ENCODE results near the gene ETV6. TPM values are rescaled to one million over a fixed set of nuclear protein-coding genes. Genes with fewer than 3 reads are reported as not detected.

Gene ETV6
- total RNA-seq, 1 experiment from 2014 or later, result 14.1 TPM

DNA sequence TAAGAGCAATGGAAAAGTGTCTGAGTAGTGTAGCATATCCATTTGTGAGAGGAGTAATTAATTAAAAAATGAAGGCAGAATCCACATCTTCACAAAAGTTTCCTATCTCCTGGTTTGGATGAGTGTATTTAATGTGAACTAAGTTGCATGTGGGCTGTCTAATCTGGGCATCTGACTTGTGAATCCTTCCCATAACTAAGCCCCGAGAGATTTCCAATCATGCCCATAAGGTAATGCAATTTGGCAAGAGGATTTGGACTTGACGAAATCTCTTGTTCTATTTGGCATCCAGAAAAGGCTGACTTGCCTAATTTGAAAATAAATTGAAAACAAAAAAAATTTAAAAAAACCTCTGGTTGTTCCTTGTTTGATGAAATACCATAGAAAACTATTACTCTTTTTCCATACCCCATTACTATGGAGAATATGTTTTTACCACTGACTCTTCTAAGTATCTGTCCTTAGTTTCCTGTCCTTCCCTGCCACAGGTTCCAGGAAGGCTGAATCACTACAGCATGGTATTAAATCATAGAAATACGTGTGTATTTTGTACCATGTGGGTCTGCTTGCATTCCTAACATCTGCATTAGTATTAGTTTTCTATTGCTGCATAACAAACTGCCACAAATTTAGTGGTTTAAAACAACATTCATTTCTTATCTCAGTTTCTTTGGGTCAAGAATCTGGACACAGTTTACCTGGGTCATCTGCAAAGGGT lies 48.4 kb downstream of the ETV6 start (continued):
- TF ChIP-seq EGR1 (IDR thresholded peaks at IDR 0.05; ENCODE audit: low read depth), result no peak
- TF ChIP-seq EZH2phosphoT487 (IDR thresholded peaks at IDR 0.05; ENCODE audit: borderline replicate concordance), result no peak
- TF ChIP-seq, protein P1, sequence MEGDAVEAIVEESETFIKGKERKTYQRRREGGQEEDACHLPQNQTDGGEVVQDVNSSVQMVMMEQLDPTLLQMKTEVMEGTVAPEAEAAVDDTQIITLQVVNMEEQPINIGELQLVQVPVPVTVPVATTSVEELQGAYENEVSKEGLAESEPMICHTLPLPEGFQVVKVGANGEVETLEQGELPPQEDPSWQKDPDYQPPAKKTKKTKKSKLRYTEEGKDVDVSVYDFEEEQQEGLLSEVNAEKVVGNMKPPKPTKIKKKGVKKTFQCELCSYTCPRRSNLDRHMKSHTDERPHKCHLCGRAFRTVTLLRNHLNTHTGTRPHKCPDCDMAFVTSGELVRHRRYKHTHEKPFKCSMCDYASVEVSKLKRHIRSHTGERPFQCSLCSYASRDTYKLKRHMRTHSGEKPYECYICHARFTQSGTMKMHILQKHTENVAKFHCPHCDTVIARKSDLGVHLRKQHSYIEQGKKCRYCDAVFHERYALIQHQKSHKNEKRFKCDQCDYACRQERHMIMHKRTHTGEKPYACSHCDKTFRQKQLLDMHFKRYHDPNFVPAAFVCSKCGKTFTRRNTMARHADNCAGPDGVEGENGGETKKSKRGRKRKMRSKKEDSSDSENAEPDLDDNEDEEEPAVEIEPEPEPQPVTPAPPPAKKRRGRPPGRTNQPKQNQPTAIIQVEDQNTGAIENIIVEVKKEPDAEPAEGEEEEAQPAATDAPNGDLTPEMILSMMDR (IDR thresholded peaks at IDR 0.05 in 2 of 3, conservative IDR thresholded peaks at IDR 0.05 in 1 of 3; ENCODE audit: borderline replicate concordance in 1 of 3, insufficient read depth in 1 of 3, low read depth in 2 of 3, low read length in 2 of 3), result no peak
- no peak for TF ChIP-seq SP1 (IDR thresholded peaks at IDR 0.05; ENCODE audit: low read depth)

DNA sequence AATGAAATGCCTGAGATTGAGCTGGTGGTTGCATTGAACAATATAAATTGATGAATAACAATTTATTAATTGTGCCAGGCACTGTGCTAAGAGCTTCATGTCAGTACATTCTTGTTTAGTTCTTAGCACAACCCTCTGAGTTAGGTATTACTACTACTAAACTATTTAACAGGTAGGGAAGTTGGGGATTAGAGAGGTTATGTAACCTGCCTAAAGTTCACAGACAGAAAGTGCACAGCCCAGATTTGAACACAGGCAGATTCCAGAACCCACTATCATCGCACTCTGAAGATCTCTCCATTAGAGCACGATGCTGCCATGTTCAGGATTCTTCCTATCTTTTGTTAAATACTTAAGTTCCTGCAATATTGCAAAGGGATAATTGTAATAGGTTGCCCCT lies 49.3 kb downstream of the ETV6 start:
- intact Hi-C loops (cut with micrococcal nuclease), result no loop called here
- no peak for DNase-seq (ENCODE audit: low read depth, low spot score)
- BruUV-seq (replicated peaks), result no TSS peak
- no peaks in the 10 kb centered on the region for H4K20me1 ChIP-seq (ENCODE audit: insufficient read depth)
- H3K9ac ChIP-seq (ENCODE audit: low read length), result no peak overlapping the region
- no peaks in the 10 kb centered on the region for H3K36me3 ChIP-seq (ENCODE audit: control insufficient read depth in 1 of 2, insufficient read depth in 2 of 2, low read length in 2 of 2)
- no peaks in the 10 kb centered on the region for H3K4me1 ChIP-seq (ENCODE audit: control insufficient read depth in 1 of 2, insufficient read depth in 2 of 2, low read length in 2 of 2)
- H3K9me3 ChIP-seq (ENCODE audit: control insufficient read depth in 1 of 2, insufficient read depth in 1 of 2, low read depth in 1 of 2, low read length in 2 of 2), result no peaks in the 10 kb centered on the region
- no peak overlapping the region for H2AFZ ChIP-seq (ENCODE audit: low read depth, low read length, poor library complexity, severe bottlenecking)
- ChIA-PET POLR2A (no interaction called here), CTCF (no interaction called here), RAD21 (ENCODE audit: low non-redundant PET in 1 of 2, low total read pairs in 2 of 2, uncharacterized antibody in 2 of 2, unreplicated experiment in 2 of 2) (no interaction called here)
- H3K27ac ChIP-seq (ENCODE audit: low read depth, low read length), result no peak overlapping the region
- no peak overlapping the region for H3K4me2 ChIP-seq (ENCODE audit: low read length)
- ATAC-seq, result no peak
- no peaks in the 10 kb centered on the region for H3K79me2 ChIP-seq (ENCODE audit: insufficient read depth, low read length)
- no peaks in the 10 kb centered on the region for H3K27me3 ChIP-seq (ENCODE audit: insufficient read depth, low read length)
- no peak overlapping the region for H3K4me3 ChIP-seq (replicated peaks in 1 of 2; ENCODE audit: low read depth in 1 of 2, low read length in 2 of 2)
- H3K9me2 ChIP-seq (ENCODE audit: insufficient read depth), result no peaks in the 10 kb centered on the region
- TF ChIP-seq, protein P2, sequence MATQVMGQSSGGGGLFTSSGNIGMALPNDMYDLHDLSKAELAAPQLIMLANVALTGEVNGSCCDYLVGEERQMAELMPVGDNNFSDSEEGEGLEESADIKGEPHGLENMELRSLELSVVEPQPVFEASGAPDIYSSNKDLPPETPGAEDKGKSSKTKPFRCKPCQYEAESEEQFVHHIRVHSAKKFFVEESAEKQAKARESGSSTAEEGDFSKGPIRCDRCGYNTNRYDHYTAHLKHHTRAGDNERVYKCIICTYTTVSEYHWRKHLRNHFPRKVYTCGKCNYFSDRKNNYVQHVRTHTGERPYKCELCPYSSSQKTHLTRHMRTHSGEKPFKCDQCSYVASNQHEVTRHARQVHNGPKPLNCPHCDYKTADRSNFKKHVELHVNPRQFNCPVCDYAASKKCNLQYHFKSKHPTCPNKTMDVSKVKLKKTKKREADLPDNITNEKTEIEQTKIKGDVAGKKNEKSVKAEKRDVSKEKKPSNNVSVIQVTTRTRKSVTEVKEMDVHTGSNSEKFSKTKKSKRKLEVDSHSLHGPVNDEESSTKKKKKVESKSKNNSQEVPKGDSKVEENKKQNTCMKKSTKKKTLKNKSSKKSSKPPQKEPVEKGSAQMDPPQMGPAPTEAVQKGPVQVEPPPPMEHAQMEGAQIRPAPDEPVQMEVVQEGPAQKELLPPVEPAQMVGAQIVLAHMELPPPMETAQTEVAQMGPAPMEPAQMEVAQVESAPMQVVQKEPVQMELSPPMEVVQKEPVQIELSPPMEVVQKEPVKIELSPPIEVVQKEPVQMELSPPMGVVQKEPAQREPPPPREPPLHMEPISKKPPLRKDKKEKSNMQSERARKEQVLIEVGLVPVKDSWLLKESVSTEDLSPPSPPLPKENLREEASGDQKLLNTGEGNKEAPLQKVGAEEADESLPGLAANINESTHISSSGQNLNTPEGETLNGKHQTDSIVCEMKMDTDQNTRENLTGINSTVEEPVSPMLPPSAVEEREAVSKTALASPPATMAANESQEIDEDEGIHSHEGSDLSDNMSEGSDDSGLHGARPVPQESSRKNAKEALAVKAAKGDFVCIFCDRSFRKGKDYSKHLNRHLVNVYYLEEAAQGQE (IDR thresholded peaks at IDR 0.05; ENCODE audit: low read depth), result no peak
- TF ChIP-seq POLR2A (IDR thresholded peaks at IDR 0.05; ENCODE audit: borderline replicate concordance, extremely low read depth, insufficient read depth, insufficient read length) (no peak), ZNF274 (IDR thresholded peaks at IDR 0.05; ENCODE audit: low read depth, low read length) (no peak), ZFX (IDR thresholded peaks at IDR 0.05) (no peak), RAD21 (IDR thresholded peaks at IDR 0.05; ENCODE audit: low read depth) (no peak), EGR1 (IDR thresholded peaks at IDR 0.05; ENCODE audit: low read depth) (no peak), FOSL1 (IDR thresholded peaks at IDR 0.05; ENCODE audit: low read depth) (no peak), SRF (IDR thresholded peaks at IDR 0.05; ENCODE audit: low read depth) (no peak)
- TF ChIP-seq, protein P3, sequence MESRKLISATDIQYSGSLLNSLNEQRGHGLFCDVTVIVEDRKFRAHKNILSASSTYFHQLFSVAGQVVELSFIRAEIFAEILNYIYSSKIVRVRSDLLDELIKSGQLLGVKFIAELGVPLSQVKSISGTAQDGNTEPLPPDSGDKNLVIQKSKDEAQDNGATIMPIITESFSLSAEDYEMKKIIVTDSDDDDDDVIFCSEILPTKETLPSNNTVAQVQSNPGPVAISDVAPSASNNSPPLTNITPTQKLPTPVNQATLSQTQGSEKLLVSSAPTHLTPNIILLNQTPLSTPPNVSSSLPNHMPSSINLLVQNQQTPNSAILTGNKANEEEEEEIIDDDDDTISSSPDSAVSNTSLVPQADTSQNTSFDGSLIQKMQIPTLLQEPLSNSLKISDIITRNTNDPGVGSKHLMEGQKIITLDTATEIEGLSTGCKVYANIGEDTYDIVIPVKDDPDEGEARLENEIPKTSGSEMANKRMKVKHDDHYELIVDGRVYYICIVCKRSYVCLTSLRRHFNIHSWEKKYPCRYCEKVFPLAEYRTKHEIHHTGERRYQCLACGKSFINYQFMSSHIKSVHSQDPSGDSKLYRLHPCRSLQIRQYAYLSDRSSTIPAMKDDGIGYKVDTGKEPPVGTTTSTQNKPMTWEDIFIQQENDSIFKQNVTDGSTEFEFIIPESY (IDR thresholded peaks at IDR 0.05; ENCODE audit: extremely low read depth, insufficient replicate concordance, low read length), result no peak
- TF ChIP-seq, protein P4, sequence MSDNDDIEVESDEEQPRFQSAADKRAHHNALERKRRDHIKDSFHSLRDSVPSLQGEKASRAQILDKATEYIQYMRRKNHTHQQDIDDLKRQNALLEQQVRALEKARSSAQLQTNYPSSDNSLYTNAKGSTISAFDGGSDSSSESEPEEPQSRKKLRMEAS (IDR thresholded peaks at IDR 0.05), result no peak
